ENCODE data around the gene UPP1. TPM values are rescaled to one million over a fixed set of nuclear protein-coding genes. Genes with fewer than 3 reads are reported as not detected.
"Not testable (repeated sequence)": the region's sequence is repeated elsewhere in the genome, so short reads cannot be mapped to it uniquely, and the experiment has no call there.

UPP1 gene
- total and polyA plus RNA-seq, 5 donors from 2014 or later: 66.6 to 123 (median 106) TPM

- Mint-ChIP-seq H3K27me3 (peaks cover 10% of the 10 kb centered on the region), H3K4me1 (peaks cover 0 to 2% (median 0%) of the 10 kb centered on the region in 4 donors), H3K27ac (no peak overlapping the region), H3K4me3 (no peak overlapping the region), H3K9me3 (peaks cover 0 to 8% (median 2%) of the 10 kb centered on the region in 7 donors), H3K36me3 (no peaks in the 10 kb centered on the region)
- Histone ChIP-seq H3K27me3 (ENCODE audit: control insufficient read depth, insufficient read depth, low read length) (no peaks in the 10 kb centered on the region), H3K4me3 (ENCODE audit: low read depth, low read length) (no peak overlapping the region), H3K36me3 (ENCODE audit: control insufficient read depth, insufficient read depth, low read length) (no peaks in the 10 kb centered on the region), H3K9me3 (ENCODE audit: control insufficient read depth in 2 of 2, low read length in 2 of 2) (no peaks in the 10 kb centered on the region), H3K4me1 (ENCODE audit: control insufficient read depth, insufficient read depth, low read length, poor library complexity, severe bottlenecking) (no peaks in the 10 kb centered on the region), H3K27ac (ENCODE audit: insufficient read depth, low read length, poor library complexity, severe bottlenecking) (no peak overlapping the region)
- ATAC-seq (ENCODE audit: low read depth in 2 of 2) (no peak), DNase-seq (no peak)
These were observed 14.8 kb upstream of the UPP1 start for GRCh38 chr7:48074204-48074654.

DNA sequence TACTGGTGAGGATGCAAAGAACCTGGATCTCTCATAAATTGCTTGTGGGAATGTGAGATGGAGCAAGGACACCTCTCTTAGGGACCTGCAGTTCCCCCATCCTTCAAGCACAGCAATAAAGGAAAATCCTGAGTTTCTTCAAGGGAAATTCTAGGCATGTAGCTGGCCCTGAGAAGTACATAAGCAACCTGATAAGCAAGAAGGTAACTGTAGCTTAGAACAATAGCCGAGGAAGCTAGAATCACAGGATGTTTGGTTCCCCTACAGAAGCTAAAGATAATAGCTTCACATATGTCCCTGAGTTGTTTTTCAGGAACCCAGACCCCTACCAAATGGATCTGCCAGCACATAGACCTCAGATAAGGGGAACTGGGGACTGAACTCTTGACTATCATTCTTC lies 11.6 kb upstream of the UPP1 start:
- no peaks in the 10 kb centered on the region for H3K4me1 ChIP-seq (ENCODE audit: control insufficient read depth, insufficient read depth, low read length, poor library complexity, severe bottlenecking)
- Mint-ChIP-seq H3K27ac (no peak overlapping the region), H3K27me3 (peaks cover 14% of the 10 kb centered on the region), H3K4me1 (peaks cover 0 to 2% (median 1%) of the 10 kb centered on the region in 4 donors), H3K9me3 (peaks cover 0 to under 1% (median 0%) of the 10 kb centered on the region in 7 donors), H3K36me3 (no peaks in the 10 kb centered on the region), H3K4me3 (no peak overlapping the region)
- no peaks in the 10 kb centered on the region for H3K36me3 ChIP-seq (ENCODE audit: control insufficient read depth, insufficient read depth, low read length)
- H3K9me3 ChIP-seq (ENCODE audit: control insufficient read depth in 2 of 2, low read length in 2 of 2): no peaks in the 10 kb centered on the region
- H3K4me3 ChIP-seq (ENCODE audit: low read depth, low read length): no peak overlapping the region
- no peaks in the 10 kb centered on the region for H3K27me3 ChIP-seq (ENCODE audit: control insufficient read depth, insufficient read depth, low read length)
- no peak overlapping the region for H3K27ac ChIP-seq (ENCODE audit: insufficient read depth, low read length, poor library complexity, severe bottlenecking)
- DNase-seq (no peak), ATAC-seq (ENCODE audit: low read depth in 2 of 2) (no peak)

GRCh38 chr7:48078470-48078869 lies 10.6 kb upstream of the UPP1 start:
- no peak overlapping the region for H3K4me3 ChIP-seq (ENCODE audit: low read depth, low read length)
- H3K4me1 ChIP-seq (ENCODE audit: control insufficient read depth, insufficient read depth, low read length, poor library complexity, severe bottlenecking): peaks cover 7% of the 10 kb centered on the region
- Mint-ChIP-seq H3K4me1 (peaks cover 4 to 12% (median 6%) of the 10 kb centered on the region in 4 donors), H3K9me3 (no peaks in the 10 kb centered on the region), H3K27me3 (peaks cover 14% of the 10 kb centered on the region), H3K4me3 (no peak overlapping the region), H3K36me3 (no peaks in the 10 kb centered on the region), H3K27ac (no peak overlapping the region)
- H3K27ac ChIP-seq (ENCODE audit: insufficient read depth, low read length, poor library complexity, severe bottlenecking): no peak overlapping the region
- no peaks in the 10 kb centered on the region for H3K27me3 ChIP-seq (ENCODE audit: control insufficient read depth, insufficient read depth, low read length)
- no peak for ATAC-seq (ENCODE audit: low read depth in 2 of 2)
- no peaks in the 10 kb centered on the region for H3K9me3 ChIP-seq (ENCODE audit: control insufficient read depth in 2 of 2, low read length in 2 of 2)
- DNase-seq: no peak
- H3K36me3 ChIP-seq (ENCODE audit: control insufficient read depth, insufficient read depth, low read length): no peaks in the 10 kb centered on the region

- H3K9me3 ChIP-seq (ENCODE audit: control insufficient read depth in 2 of 2, low read length in 2 of 2); H3K27ac ChIP-seq (ENCODE audit: insufficient read depth, low read length, poor library complexity, severe bottlenecking); H3K36me3 Mint-ChIP-seq; H3K27me3 ChIP-seq (ENCODE audit: control insufficient read depth, insufficient read depth, low read length); H3K36me3 ChIP-seq (ENCODE audit: control insufficient read depth, insufficient read depth, low read length); H3K9me3 Mint-ChIP-seq; ATAC-seq (ENCODE audit: low read depth in 2 of 2); DNase-seq; H3K4me3 ChIP-seq (ENCODE audit: low read depth, low read length): not testable (repeated sequence)
- Mint-ChIP-seq H3K4me1 (peaks cover 20 to 46% (median 37%) of the 10 kb centered on the region in 4 donors), H3K27ac (peak overlapping the region in 2 of 3 donors; percentile 25 to 39), H3K27me3 (peaks cover 10% of the 10 kb centered on the region), H3K4me3 (peak overlapping the region in 1 of 4 donors; percentile 30)
- H3K4me1 ChIP-seq (ENCODE audit: control insufficient read depth, insufficient read depth, low read length, poor library complexity, severe bottlenecking): peaks cover 27% of the 10 kb centered on the region
These were observed 6.7 kb upstream of the UPP1 start for GRCh38 chr7:48082378-48082777.

GRCh38 chr7:48083114-48083830 lies 5.8 kb upstream of the UPP1 start:
- ATAC-seq (ENCODE audit: low read depth in 2 of 2): peak; percentile 21 to 45
- Histone ChIP-seq H3K4me1 (ENCODE audit: control insufficient read depth, insufficient read depth, low read length, poor library complexity, severe bottlenecking) (peaks cover 36% of the 10 kb centered on the region), H3K4me3 (ENCODE audit: low read depth, low read length) (no peak overlapping the region), H3K9me3 (ENCODE audit: control insufficient read depth in 2 of 2, low read length in 2 of 2) (no peaks in the 10 kb centered on the region), H3K27ac (ENCODE audit: insufficient read depth, low read length, poor library complexity, severe bottlenecking) (no peak overlapping the region), H3K27me3 (ENCODE audit: control insufficient read depth, insufficient read depth, low read length) (no peaks in the 10 kb centered on the region), H3K36me3 (ENCODE audit: control insufficient read depth, insufficient read depth, low read length) (no peaks in the 10 kb centered on the region)
- Mint-ChIP-seq H3K9me3 (peaks cover 0 to 1% (median 0%) of the 10 kb centered on the region in 7 donors), H3K36me3 (no peaks in the 10 kb centered on the region), H3K27me3 (peaks cover 4% of the 10 kb centered on the region), H3K4me1 (peaks cover 21 to 53% (median 39%) of the 10 kb centered on the region in 4 donors), H3K27ac (peak overlapping the region in 2 of 3 donors; percentile 15 to 60), H3K4me3 (peak overlapping the region in 2 of 4 donors; percentile 26 to 75)
- DNase-seq: peak in 2 of 3 donors; percentile 27 to 85

DNA sequence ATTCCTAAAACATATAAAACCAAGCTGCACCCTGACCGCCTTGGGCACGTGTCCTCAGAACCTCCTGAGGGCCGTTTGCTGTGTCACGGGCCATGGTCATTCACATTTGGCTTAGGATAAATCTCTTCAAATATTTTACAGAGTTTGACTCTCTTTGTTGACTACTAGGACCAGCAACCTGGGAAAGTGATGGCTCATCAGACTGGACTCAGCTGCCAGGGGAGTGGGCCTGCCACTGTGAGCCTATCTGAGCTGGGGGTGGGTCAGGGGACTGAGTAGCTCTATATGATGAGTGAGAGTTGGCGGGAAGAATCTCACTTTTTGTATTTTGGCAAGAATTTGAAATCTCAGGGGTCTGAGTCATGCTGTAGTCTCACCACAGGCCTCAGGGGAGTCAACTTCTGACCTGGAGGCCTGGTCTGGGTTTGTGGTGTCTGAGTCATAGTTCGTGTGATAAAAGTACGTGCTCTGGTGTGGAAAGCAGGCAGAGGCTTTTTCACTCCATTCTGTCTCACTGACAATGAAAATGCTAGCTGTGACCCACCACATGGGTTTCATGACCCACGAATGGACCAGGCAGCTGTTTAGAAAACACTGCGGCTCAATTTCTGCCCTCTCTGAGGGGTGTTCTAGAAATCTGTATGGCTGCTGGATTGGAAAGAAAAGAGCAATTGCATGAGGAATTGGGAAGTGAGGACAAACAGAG lies 4.2 kb upstream of the UPP1 start:
- H3K9me3 Mint-ChIP-seq: peaks cover 0 to 1% (median 0%) of the 10 kb centered on the region in 7 donors
- DNase-seq (peak in 2 of 3 donors; percentile 23 to 82), ATAC-seq (ENCODE audit: low read depth in 2 of 2) (peak; percentile 41 to 47)
- peak overlapping the region; percentile 24 for H3K4me3 ChIP-seq (ENCODE audit: low read depth, low read length)
- H3K27me3 Mint-ChIP-seq: peaks cover 4% of the 10 kb centered on the region
- no peaks in the 10 kb centered on the region for H3K9me3 ChIP-seq (ENCODE audit: control insufficient read depth in 2 of 2, low read length in 2 of 2)
- H3K27me3 ChIP-seq (ENCODE audit: control insufficient read depth, insufficient read depth, low read length): no peaks in the 10 kb centered on the region
- H3K4me1 Mint-ChIP-seq: peaks cover 21 to 57% (median 43%) of the 10 kb centered on the region in 4 donors
- H3K27ac ChIP-seq (ENCODE audit: insufficient read depth, low read length, poor library complexity, severe bottlenecking): peak overlapping the region; percentile 35
- H3K27ac Mint-ChIP-seq: peak overlapping the region; percentile 80 to 95 (median 89)
- peak overlapping the region in 3 of 4 donors; percentile 20 to 69 (median 62) for H3K4me3 Mint-ChIP-seq
- H3K36me3 Mint-ChIP-seq: no peaks in the 10 kb centered on the region
- no peaks in the 10 kb centered on the region for H3K36me3 ChIP-seq (ENCODE audit: control insufficient read depth, insufficient read depth, low read length)
- peaks cover 48% of the 10 kb centered on the region for H3K4me1 ChIP-seq (ENCODE audit: control insufficient read depth, insufficient read depth, low read length, poor library complexity, severe bottlenecking)

DNA sequence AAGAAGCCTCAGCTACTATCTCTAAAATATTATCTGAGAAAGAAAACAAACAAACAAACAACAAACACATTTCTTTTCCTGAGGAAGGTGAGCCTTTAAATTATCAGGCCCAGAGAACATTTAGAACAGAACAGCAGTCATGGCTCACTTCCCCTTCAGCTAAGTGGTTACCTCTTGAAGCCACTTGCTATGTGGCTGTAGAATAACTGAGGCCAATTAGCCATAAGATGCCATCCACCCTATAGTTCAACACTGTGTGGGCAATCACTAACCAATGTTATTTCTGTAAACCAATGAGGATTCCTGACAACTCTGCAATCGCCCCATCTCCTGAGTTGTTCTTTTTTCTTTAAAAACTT lies 3.7 kb upstream of the UPP1 start:
- no peaks in the 10 kb centered on the region for H3K9me3 ChIP-seq (ENCODE audit: control insufficient read depth in 2 of 2, low read length in 2 of 2)
- Mint-ChIP-seq H3K4me1 (peaks cover 21 to 62% (median 47%) of the 10 kb centered on the region in 4 donors), H3K27me3 (peaks cover 4% of the 10 kb centered on the region), H3K4me3 (peak overlapping the region; percentile 15 to 69 (median 41)), H3K36me3 (peaks cover under 1% of the 10 kb centered on the region), H3K9me3 (peaks cover 0 to 1% (median 0%) of the 10 kb centered on the region in 7 donors), H3K27ac (peak overlapping the region; percentile 80 to 89 (median 82))
- no peak for DNase-seq
- peak overlapping the region; percentile 35 for H3K27ac ChIP-seq (ENCODE audit: insufficient read depth, low read length, poor library complexity, severe bottlenecking)
- no peak for ATAC-seq (ENCODE audit: low read depth in 2 of 2)
- peaks cover 2% of the 10 kb centered on the region for H3K36me3 ChIP-seq (ENCODE audit: control insufficient read depth, insufficient read depth, low read length)
- peak overlapping the region; percentile 24 for H3K4me3 ChIP-seq (ENCODE audit: low read depth, low read length)
- no peaks in the 10 kb centered on the region for H3K27me3 ChIP-seq (ENCODE audit: control insufficient read depth, insufficient read depth, low read length)
- H3K4me1 ChIP-seq (ENCODE audit: control insufficient read depth, insufficient read depth, low read length, poor library complexity, severe bottlenecking): peaks cover 54% of the 10 kb centered on the region
